OCI-LY3 (cell line): ENCODE data around the gene ATXN7L2.

Source experiments
- EZH2phosphoT487 ChIP-seq: fragments of 200-600 bp; shearing (Covaris generic); IDR thresholded peaks from 2 replicates; pipeline ENCODE4 v1.6.1; 2018; ENCODE audit warnings: antibody characterized with exemption, mixed run types, low read depth
- TF ChIP-seq, protein P1 (sequence below): fragments of 200-600, 300-600 bp; sonication (generic); IDR thresholded peaks from 2 replicates; pipeline ENCODE4 v1.5.1; 2014; ENCODE audit warnings: antibody characterized with exemption, low read length, low read depth

- TF ChIP-seq, protein P1, sequence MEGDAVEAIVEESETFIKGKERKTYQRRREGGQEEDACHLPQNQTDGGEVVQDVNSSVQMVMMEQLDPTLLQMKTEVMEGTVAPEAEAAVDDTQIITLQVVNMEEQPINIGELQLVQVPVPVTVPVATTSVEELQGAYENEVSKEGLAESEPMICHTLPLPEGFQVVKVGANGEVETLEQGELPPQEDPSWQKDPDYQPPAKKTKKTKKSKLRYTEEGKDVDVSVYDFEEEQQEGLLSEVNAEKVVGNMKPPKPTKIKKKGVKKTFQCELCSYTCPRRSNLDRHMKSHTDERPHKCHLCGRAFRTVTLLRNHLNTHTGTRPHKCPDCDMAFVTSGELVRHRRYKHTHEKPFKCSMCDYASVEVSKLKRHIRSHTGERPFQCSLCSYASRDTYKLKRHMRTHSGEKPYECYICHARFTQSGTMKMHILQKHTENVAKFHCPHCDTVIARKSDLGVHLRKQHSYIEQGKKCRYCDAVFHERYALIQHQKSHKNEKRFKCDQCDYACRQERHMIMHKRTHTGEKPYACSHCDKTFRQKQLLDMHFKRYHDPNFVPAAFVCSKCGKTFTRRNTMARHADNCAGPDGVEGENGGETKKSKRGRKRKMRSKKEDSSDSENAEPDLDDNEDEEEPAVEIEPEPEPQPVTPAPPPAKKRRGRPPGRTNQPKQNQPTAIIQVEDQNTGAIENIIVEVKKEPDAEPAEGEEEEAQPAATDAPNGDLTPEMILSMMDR = no peak
- TF ChIP-seq EZH2phosphoT487 = no peak
These were observed 29.1 kb upstream of the ATXN7L2 start for GRCh38 chr1:109454497-109455133.
